Choroid plexus epithelial cell (primary cell): ENCODE data around the gene ITGA11.

Source experiments
- DNase-seq: peaks from one replicate; pipeline ENCODE4 v3.0.0-alpha.2; 2010; ENCODE audit warnings: low read depth
- H3K4me3 ChIP-seq: 2 replicates; pipeline ENCODE4 v1.5.1; 2011; ENCODE audit warnings: low read depth, mild to moderate bottlenecking, control low read depth, low read length, moderate library complexity
- TF ChIP-seq, protein P1 (sequence below): conservative IDR thresholded peaks from 2 replicates; pipeline ENCODE4 v1.5.1; 2011; ENCODE audit warnings: low read depth, mild to moderate bottlenecking, control low read depth, inconsistent platforms, low read length, moderate library complexity

ITGA11 gene

GRCh38 chr15:68417051-68417450, 14.9 kb downstream of the ITGA11 start:
- no peak overlapping the region for H3K4me3 ChIP-seq
- DNase-seq: no peak
- TF ChIP-seq, protein P1, sequence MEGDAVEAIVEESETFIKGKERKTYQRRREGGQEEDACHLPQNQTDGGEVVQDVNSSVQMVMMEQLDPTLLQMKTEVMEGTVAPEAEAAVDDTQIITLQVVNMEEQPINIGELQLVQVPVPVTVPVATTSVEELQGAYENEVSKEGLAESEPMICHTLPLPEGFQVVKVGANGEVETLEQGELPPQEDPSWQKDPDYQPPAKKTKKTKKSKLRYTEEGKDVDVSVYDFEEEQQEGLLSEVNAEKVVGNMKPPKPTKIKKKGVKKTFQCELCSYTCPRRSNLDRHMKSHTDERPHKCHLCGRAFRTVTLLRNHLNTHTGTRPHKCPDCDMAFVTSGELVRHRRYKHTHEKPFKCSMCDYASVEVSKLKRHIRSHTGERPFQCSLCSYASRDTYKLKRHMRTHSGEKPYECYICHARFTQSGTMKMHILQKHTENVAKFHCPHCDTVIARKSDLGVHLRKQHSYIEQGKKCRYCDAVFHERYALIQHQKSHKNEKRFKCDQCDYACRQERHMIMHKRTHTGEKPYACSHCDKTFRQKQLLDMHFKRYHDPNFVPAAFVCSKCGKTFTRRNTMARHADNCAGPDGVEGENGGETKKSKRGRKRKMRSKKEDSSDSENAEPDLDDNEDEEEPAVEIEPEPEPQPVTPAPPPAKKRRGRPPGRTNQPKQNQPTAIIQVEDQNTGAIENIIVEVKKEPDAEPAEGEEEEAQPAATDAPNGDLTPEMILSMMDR: no peak

DNA sequence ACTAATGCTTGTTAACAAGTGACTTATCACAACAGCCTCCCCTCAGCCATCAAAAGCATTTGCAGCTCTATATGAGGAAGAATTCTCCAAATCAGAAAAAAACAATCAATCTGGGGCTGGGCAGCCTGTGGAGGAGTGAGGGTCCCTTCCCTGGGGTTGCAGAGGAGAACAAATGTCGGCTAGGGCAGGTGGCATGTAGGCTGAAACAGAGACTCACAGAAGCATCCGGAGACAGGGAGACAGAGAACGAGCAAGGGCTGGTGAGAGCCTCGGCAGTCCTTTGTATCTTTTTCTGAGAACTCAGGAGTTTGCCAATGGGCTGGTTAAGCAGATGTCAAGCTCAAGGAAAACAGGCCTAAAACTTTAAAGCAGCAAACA, 15.8 kb downstream of the ITGA11 start:
- TF ChIP-seq, protein P1: no peak
- DNase-seq: no peak
- no peak overlapping the region for H3K4me3 ChIP-seq

DNA sequence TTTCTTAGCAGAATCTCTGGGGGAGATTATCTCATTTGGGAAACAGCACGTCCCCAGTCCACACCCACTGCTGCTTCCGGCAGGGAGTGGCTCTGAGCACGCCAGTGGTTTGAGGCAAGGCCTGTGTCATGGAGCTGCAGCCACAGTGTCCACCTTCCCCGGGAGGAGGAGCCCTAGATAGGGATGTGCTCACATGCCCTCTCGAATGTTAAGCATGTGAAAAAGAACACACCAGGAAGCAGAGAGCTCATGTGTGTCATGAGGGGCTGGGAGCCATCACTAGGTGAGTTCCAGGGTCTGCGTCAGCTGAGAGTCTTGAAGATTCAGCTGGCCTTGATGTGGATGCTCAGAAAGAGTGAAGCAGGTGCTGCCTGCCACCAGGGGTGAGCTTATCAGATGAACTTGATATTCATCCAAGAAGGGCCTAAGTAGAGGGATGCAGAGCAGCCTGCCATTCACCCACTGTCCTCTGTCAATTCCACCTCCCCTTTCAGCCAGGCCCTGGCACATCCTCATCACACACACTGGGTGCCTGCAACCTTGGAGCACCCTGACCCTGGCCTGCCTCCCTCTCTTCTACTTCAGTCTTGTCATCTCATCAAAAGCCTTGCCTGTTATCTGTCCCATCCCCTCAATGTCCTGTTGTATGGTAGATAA, 16.3 kb downstream of the ITGA11 start:
- TF ChIP-seq, protein P1: no peak
- DNase-seq: no peak
- no peak overlapping the region for H3K4me3 ChIP-seq

DNA sequence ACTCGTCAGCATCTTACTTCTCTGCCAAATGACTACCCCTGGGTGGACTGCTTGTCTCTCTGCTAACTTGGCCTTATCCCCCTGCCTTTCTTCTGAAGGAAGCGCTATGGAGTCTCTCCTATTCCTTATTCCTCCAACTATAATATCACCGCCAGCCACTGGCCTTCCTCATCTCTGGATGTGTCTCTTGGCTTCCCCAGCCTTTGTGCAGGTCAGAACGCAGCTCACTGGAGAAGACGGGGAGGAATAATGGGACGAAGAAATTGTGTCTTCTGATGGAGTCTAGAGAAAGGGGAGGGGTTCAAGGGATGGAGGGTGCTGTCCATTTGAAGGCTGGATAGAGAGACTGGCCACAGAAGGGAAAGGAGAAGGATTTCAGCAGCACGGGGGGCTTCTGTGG, 16.9 kb downstream of the ITGA11 start:
- TF ChIP-seq, protein P1: no peak
- no peak overlapping the region for H3K4me3 ChIP-seq
- DNase-seq: no peak

- DNase-seq: no peak
- TF ChIP-seq, protein P1: no peak
- H3K4me3 ChIP-seq: no peak overlapping the region
These were observed 17.4 kb downstream of the ITGA11 start for GRCh38 chr15:68414591-68414990.

- DNase-seq: no peak
- no peak overlapping the region for H3K4me3 ChIP-seq
- TF ChIP-seq, protein P1: no peak
These were observed 17.8 kb downstream of the ITGA11 start for GRCh38 chr15:68414206-68414555.
